ENCODE measurements around the gene PUSL1. TPM values are rescaled to one million over a fixed set of nuclear protein-coding genes. Genes with fewer than 3 reads are reported as not detected.

PUSL1 gene
- total RNA-seq, 2 experiments from 2014 or later = 31.3 to 57.1 TPM

DNA sequence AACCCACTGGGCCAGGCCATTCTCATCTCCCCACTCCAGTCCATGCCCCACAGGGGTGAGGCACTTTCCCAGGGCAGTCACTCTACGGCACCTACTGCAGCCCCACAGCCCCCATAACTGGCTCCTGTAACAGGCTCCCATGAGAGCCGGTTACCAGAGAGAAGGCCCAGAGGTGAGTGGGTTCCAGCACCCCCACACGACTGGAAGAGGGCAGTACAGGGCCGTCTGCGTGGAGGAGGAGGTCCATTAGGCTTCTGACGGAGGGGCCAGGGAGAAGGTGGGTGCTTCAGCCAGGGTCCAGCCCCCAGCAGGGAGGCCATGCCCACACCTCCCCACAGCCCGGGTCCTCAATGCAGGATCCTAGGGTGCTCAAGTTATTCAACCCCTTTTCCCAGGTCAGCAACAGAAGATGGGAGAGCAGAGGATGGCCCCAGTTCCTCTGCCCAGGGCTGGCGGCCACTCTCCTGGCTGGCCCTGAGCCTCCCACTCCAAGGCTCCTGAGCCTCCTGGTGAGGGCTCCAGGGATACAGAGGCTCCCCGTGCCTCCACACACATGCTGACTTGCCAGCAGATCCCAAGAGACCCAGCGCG lies 2.2 kb upstream of the PUSL1 start:
- no TSS peak for BruUV-seq (replicated peaks)
- Histone ChIP-seq H3K27ac (ENCODE audit: low read depth, low read length, poor library complexity, severe bottlenecking) (peak overlapping the region; percentile 21), H3K4me2 (ENCODE audit: low read length) (peak overlapping the region; percentile 99), H3K4me3 (ENCODE audit: low read depth, low read length, poor library complexity, severe bottlenecking) (peak overlapping the region; percentile 89), H3K36me3 (ENCODE audit: insufficient read depth, low read length) (peaks cover 19% of the 10 kb centered on the region), H3K9me2 (ENCODE audit: insufficient read depth, low read length) (no peaks in the 10 kb centered on the region), H4K20me1 (ENCODE audit: insufficient read depth, low read length) (peaks cover 5% of the 10 kb centered on the region; the same call in 1 of the 2 replicates), H3K79me2 (ENCODE audit: insufficient read depth, low read depth, low read length) (no peaks in the 10 kb centered on the region; the same call in 1 of the 2 replicates), H3K4me1 (ENCODE audit: insufficient read depth, low read length, poor library complexity, severe bottlenecking) (peaks cover 35% of the 10 kb centered on the region), H2AFZ (ENCODE audit: low read length) (no peak overlapping the region), H3K9me3 (ENCODE audit: low read length) (no peaks in the 10 kb centered on the region)
- DNase-seq (ENCODE audit: low spot score) = peak; percentile 62
- POLR2A ChIA-PET = no interaction called here
- TF ChIP-seq, protein P1, sequence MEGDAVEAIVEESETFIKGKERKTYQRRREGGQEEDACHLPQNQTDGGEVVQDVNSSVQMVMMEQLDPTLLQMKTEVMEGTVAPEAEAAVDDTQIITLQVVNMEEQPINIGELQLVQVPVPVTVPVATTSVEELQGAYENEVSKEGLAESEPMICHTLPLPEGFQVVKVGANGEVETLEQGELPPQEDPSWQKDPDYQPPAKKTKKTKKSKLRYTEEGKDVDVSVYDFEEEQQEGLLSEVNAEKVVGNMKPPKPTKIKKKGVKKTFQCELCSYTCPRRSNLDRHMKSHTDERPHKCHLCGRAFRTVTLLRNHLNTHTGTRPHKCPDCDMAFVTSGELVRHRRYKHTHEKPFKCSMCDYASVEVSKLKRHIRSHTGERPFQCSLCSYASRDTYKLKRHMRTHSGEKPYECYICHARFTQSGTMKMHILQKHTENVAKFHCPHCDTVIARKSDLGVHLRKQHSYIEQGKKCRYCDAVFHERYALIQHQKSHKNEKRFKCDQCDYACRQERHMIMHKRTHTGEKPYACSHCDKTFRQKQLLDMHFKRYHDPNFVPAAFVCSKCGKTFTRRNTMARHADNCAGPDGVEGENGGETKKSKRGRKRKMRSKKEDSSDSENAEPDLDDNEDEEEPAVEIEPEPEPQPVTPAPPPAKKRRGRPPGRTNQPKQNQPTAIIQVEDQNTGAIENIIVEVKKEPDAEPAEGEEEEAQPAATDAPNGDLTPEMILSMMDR (conservative IDR thresholded peaks at IDR 0.05; ENCODE audit: low read length) = peak; percentile 63
- no peak for TF ChIP-seq EZH2phosphoT487 (IDR thresholded peaks at IDR 0.05; ENCODE audit: borderline replicate concordance, low read depth, low read length)
- CTCF ChIA-PET (ENCODE audit: unreplicated experiment) = no interaction called here
- intact Hi-C loops (cut with micrococcal nuclease; ENCODE audit: unreplicated experiment) = loop anchor here (5.0 kb wide), 3 partner anchors 74 to 274 kb away; partner anchors contain the start of genes B3GALT6, C1orf159 and SDF4

GRCh38 chr1:1306661-1307260 lies 1.6 kb upstream of the PUSL1 start:
- CTCF ChIA-PET (ENCODE audit: unreplicated experiment) = no interaction called here
- Histone ChIP-seq H3K27ac (ENCODE audit: low read depth, low read length, poor library complexity, severe bottlenecking) (no peak overlapping the region), H3K36me3 (ENCODE audit: insufficient read depth, low read length) (peaks cover 25% of the 10 kb centered on the region), H3K4me1 (ENCODE audit: insufficient read depth, low read length, poor library complexity, severe bottlenecking) (peaks cover 35% of the 10 kb centered on the region), H3K9me3 (ENCODE audit: low read length) (no peaks in the 10 kb centered on the region), H3K4me3 (ENCODE audit: low read depth, low read length, poor library complexity, severe bottlenecking) (peak overlapping the region; percentile 89), H2AFZ (ENCODE audit: low read length) (no peak overlapping the region), H3K79me2 (ENCODE audit: insufficient read depth, low read depth, low read length) (no peaks in the 10 kb centered on the region; the same call in 1 of the 2 replicates), H3K4me2 (ENCODE audit: low read length) (peak overlapping the region; percentile 99), H4K20me1 (ENCODE audit: insufficient read depth, low read length) (peaks cover 5% of the 10 kb centered on the region; the same call in 1 of the 2 replicates), H3K9me2 (ENCODE audit: insufficient read depth, low read length) (no peaks in the 10 kb centered on the region)
- BruUV-seq (replicated peaks) = no TSS peak
- POLR2A ChIA-PET = no interaction called here
- TF ChIP-seq EZH2phosphoT487 (IDR thresholded peaks at IDR 0.05; ENCODE audit: borderline replicate concordance, low read depth, low read length) = no peak
- TF ChIP-seq, protein P1 (conservative IDR thresholded peaks at IDR 0.05; ENCODE audit: low read length) = no peak
- intact Hi-C loops (cut with micrococcal nuclease; ENCODE audit: unreplicated experiment) = loop anchor here (5.0 kb wide), 3 partner anchors 74 to 274 kb away; partner anchors contain the start of genes B3GALT6, C1orf159 and SDF4
- DNase-seq (ENCODE audit: low spot score) = no peak
